Stromal cell of bone marrow (primary cell): ENCODE results near the gene HNRNPCL4.
"Not testable (repeated sequence)": the region's sequence is repeated elsewhere in the genome, so short reads cannot be mapped to it uniquely, and the experiment has no call there.

ENCODE experiments used
- DNase-seq: peaks from one replicate; pipeline ENCODE4 v3.0.0-alpha.2; 2012; ENCODE audit warnings: low read depth

Gene HNRNPCL4

DNA sequence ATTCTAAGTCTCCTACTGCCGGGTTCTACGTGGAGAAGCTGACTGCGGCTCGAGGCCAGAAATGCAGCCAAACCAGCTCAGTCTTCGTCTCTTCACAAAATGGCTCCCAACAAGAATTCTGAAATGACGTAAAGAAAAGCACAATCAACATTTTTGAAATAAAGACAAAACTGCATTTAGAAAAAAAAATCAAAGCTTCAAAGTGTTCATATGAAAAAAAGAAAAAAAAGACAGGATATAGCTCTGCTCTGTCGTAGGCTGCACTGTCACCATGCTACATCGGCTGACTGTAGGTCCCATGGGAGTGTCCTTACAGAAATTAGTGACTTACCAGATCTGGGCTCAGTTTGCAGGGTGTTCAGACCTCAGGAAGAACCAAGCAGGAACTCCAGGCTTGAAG lies at the start of gene HNRNPCL4:
HNRNPCL4 (minus strand) TSS at position 101 of the 400 bp plus-strand sequence. CDS start 164 bp downstream, outside the sequence.
- DNase-seq: not testable (repeated sequence)

DNA sequence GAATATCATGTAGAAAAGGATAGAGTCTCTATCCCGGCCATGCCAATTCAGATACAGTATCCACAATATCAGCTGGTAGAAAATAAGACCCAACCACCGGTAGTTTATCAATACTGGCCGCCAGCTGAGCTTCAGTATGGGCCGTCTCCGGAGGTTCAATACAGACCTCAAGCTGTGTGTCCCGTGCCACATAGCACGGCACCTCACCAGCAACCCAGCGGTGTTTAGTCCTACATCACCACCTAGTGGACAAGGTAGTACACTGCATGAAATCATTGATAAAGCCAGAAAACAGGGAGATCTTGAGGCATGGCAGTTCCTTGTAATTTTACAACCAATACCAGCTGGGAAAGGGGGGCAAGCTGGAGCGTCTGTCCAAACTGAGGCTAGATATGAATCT lies 43.3 kb upstream of the HNRNPCL4 start:
- not testable (repeated sequence) for DNase-seq

- DNase-seq: not testable (repeated sequence)
Observed at GRCh38 chr1:13201309-13201708, 35.9 kb upstream of the HNRNPCL4 start, which contains the start of gene PRAMEF13. Gene PRAMEF13 (minus strand): TSS chr1:13201409. CDS start chr1:13199589, 1,820 bp downstream.

GRCh38 chr1:13171548-13171947 lies 6.1 kb upstream of the HNRNPCL4 start, which contains the start of gene PRAMEF9:
Gene PRAMEF9 (plus strand): TSS chr1:13171848. CDS start chr1:13175281, 3,433 bp downstream.
- not testable (repeated sequence) for DNase-seq

DNA sequence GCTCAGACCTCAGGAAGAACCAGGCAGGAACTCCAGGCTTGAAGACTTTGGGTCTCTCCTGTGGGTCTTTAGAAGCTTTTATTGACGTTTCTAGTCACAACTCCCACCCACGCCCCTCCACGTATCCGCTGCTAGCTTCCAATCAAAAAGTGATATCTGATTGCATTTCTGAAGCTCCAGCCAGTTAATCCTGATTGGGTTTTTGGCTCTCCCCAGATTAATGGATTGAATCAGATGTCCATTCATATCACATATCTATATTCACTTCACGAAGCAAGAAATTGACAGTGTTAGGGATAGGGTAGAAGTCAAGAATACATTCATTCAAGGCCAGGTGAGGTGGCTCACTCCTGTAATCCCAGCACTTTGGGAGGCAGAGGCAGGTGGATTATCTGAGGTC lies 9.5 kb downstream of the HNRNPCL4 start, which contains the start of gene PRAMEF26:
PRAMEF26 (minus strand) TSS at position 101 of the 400 bp plus-strand sequence. CDS start 2,914 bp downstream, outside the sequence.
- not testable (repeated sequence) for DNase-seq

GRCh38 chr1:13116754-13117153 lies 48.7 kb downstream of the HNRNPCL4 start, which contains the start of gene HNRNPCL2:
Gene HNRNPCL2 (minus strand): TSS chr1:13116854. CDS start chr1:13116400, 454 bp downstream.
- DNase-seq: not testable (repeated sequence)
